Measurements from ENCODE around the gene HERC2.

Gene HERC2

DNA sequence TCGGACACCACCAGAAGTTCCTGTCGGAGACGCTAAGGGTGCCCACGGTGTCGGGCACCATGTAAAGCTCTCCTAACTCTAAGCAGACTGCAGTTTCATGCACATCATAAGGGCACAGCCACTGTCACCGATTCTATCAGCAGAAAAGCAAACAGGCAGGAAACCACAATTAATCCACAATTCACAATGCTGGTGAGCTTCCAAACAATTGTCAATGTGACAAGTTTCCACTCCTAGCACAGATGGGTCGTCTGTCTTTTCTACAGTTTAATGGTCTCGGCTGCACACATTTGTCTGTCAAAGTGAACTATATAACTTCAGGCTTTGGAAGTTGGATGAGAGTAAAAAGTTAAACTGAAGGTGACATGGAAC is 214.1 kb downstream of the HERC2 start:
- no peak for DNase-seq

DNA sequence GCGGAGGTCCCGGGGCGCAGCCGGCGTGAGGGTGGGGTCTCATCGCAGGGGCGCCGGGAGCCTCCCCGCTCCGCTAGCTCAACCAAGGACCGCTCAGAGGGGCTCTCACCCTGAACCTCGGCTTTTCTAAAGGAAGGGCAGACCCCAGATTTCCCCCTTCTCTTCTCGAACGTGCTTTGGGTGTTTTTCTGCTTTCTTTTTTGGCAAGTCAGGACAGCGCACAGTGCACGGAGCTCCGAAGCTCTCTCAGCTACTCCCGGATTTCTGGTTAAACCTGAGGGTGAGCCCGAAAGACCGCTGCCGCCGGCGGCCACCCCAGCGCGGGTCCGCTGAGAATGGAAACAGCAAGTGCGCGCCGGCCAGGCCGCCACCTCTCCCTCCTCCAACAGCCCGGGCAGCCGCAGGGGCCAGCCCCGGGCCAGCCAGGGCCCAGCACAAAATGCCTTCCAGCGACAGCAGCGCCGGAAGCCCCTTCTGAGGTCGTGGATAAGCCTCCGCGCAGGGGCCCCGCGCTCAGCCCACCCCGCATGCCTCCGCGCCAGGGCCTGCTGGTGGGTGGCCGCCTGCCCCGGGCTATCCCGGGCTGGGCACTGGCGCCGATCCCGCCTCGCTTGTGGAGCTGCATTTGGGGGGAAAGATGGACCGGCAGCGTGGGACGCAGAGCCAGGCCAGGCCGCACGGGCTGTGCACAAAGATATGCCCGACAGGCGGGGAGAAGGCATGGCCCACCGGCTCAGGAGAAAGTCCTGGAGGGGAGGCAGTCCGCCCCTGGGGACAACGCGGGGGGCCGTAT is 214.7 kb downstream of the HERC2 start:
- no peak for DNase-seq

DNA sequence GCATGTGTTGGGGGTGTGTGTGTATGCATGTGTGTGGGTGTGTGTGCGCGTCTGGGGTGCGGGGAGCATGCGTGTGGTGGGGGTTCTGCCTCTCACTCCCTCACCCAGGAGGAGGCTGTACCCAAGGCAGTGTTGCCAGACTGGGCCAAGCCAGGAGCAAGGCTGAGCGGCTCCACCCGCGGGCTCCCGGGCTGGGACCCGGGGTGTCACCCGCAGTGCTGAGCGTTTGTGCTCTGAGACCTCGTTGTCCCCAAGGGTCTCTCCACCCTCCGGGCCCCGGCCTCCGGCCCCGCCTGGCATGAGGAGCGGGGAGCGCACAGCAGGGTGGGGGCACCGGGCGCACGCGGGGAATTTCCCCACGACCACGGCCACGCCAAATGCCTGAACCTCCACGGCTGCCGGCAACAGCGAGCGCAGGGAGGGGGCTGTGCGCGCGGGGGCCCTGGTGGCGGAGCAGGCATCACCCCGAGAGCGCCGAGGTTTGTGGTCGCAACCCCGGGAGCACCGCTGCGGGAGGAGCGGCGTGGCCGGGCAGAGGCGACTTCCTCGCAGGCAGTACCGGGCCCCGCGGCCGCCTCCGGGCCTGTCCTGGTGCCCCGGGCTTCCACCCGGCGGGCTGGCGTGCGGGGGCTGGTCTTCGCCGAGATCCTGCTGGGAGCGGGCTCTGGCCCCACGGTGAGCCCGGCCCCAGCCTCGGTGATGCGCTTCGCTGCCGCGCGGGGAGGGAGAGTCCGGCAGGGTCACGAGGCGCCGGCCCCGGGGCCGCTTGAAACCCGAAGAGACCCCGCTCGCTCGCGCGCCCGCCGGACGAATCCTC is 215.5 kb downstream of the HERC2 start:
- peak; percentile 30 for DNase-seq

DNA sequence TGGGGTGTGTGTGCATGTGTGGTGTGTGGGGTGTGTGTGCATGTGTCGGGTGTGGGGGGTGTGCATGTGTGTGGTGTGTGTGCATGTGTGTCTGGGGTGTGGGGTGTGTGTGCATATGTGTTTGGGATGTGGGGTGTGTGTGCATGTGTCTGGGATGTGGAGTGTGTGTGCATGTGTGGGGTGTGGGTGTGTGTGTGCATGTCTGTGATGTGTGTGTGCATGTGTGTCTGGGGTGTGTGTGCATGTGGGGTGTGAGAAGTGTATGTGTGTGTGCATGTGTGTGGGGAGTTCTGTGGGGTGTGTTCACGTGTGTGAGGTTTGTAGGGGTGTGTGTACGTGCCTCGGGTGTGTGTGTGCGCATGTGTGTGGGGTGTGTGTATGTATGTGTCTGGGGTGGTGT is 216.2 kb downstream of the HERC2 start:
- no peak for DNase-seq

DNA sequence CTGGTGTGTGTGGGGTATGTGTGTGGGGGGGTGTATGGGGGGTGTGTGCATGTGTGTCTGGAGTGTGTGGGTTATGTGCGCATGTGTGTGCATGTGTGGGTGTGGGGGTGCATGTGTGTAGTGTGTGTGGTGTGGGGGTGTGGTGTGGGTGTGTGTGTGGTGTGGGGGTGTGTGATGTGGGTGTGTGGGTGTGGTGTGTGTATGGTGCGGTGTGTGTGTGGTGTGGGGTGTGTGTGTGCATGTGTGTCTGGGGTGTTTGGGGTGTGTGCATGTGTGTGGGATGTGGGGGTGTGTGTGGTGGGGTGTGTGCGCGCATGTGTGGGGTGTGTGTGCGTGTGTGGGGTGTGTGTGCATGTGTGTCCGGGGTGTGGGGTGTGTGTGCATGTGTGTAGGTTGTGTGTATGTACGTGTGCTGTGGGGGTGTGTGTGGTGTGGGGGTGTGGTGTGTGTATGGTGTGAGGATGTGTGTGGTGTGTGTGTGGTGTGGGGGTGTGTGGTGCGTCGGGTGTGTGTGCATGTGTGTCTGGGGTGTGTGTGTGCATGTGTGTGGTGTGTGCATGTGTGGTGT is 216.7 kb downstream of the HERC2 start:
- DNase-seq = no peak

DNA sequence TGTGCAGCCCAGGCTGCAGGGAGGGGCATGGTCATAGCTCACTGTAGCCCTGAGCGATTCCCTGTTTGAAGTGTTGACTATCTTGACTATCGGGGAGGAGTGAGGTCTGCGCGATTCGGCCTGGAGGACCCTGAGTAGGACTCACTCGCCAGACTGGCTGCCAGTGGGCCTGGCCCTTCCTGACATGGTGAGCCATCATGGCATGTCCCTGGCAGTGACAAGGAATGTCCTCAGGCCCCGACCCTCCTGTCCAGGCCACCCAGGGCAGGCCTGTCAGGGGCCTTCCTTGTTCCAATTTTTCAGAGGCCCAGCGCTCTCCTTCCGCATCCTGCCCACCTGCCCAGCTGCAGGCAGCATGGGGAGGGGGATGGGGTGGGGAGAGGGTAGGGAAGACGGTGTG is 217.7 kb downstream of the HERC2 start:
- no peak for DNase-seq

DNA sequence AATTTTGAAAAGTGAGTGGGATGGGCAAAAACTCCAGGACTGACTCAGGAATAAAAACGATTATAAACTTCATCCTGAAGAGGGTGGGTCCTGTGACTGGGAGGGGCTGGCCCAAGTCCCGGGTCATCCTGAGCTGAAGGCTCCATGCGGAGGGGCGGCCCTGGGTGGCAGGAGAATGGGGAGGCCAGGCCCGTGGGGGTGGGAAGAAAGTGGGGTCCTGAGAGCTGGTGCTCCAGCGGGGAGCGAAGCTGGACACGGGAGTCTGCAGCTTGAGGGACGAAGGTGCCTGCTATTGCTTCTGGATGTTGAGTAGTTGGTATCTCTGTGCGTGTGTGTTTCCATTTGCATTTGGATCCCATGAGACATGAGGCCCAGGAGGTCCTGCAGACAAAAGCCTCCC is 218.1 kb downstream of the HERC2 start:
- DNase-seq = no peak

DNA sequence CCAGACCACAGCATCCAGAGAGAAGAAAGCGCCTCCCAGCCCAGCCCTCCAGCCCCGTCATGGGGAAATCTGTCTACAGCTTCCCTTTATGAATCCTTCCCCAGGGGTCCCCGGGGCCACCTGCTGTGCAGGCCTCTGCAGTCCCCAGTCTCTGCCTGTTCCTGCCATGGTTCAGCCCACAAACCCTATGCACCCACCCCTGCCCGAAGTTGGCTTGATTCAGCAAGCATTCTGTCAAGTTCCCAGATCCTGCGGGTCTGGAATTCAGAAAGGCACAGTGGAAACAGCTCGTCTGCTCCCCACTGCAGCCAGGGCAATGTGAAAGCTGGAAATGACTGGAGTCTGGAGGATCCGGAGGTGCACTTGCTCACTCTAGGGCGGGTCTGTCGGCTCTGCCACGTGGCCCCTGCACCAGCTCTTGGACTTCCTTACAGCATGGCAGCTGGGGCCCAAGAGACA is 220.0 kb downstream of the HERC2 start:
- DNase-seq = no peak

DNA sequence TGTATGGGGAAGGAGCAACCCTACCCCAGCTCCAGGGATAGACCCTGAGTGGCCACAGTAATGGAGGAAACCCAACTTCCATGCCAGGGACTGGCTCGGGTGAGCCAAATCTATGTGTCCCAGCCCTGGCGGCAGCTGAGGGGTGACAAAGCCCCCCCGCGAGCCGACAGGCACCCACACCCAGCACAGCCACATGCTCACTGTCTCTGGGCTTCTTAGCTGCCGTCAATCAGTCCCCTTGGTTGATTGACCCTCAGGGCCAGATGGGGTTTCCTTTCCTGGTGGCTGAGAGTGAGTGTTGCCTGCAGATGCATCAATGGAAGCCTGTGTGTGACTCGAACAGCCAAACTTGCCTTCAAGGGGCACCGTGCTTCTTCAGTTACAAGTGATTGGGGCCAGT is 220.8 kb downstream of the HERC2 start:
- DNase-seq = no peak

DNA sequence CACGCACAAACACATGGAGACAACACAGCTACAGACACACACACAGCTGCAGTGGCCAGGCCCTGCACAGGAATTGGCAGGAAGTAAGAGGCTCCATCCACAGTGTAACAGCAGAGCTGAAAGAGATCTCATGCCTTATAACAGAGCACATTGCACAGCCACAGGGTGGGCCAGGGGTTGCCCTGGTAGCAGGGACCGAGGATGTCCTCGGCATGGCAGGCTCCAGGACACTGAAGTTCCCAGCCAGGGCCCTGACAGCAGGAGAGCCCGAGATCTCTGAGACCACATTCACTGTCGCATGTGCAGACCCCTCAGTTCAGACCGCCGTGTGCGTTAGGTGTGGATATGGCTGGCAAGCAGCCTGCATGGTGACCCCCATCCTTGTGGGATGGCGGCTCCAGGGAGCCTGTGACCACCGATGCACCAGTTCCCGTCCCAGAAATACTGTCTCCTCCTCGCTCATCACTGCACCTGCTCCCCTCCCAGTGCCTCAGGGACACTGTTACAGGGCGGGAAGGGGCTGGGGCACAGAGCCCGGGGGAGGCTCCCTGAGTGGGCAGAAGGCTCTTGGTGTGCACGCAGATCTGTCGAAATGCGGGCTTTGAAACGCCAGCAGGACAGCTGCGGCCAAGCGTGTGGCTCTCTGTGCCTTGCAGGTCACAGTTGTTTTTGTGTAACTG is 221.3 kb downstream of the HERC2 start:
- no peak for DNase-seq

DNA sequence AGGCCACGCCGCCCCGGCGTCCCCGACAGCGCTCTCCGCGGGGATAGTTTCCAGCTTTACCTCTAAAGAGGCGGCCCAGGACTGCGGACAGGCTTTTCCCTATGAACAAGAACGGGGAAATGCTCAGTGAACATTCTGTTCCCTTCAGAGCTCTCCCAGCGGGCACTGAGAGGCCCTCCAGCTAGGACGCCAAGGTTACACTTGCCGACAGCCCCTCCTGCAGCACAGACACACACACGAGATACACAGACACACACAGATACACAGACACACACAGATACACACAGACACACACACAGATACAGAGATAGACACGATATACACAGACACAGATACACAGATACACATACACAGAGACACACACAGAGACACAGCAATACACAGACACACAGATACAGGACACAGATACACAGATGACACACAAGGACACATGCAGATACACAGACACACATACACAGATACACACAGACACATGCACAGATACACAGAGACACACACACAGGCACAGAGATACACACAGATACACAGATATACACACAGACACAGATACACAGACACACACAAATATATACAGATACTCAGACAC is 222.3 kb downstream of the HERC2 start:
- no peak for DNase-seq

DNA sequence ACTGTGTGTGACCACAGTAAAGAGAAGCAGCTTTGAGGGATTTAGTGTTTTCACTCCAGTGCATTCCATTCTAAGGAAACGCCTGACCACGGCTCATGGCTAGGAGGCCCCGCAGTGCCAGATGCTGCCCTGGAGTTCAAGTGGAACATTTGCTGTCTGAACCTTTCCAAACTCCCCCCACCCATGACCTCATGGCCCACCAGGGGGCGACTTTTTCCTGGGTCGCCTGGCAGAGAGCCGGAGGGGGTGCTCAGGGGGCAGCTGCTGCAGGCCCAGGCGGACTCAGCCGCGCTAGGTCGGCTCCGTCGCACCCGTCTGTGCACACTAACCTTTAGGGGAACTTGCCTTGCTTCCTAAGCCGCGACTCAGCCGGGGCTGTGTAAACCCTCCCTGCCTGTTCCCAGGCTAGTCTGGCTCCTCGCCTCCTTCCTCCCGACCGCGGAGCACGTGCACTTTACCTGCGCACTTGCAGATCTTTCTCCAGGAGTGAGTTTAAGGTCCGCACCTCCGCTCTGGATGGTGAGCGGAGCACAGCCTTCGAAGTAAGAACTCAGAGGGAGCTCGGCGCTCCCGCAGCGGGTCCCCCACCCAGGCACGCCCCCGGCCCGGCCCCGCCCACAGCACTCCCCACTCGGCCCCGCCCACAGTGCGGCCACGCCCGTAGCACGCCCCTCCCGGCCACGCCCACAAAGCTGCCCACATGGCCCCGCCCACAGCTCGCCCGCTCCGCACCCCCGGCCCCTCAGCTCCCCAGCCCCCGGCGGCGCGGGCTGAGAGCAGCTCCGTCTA is 223.0 kb downstream of the HERC2 start, which contains the start of gene OCA2:
OCA2 (minus strand) TSS at position 550 of the 789 bp plus-strand sequence. CDS start 17,441 bp downstream, outside the sequence.
- DNase-seq = peak; percentile 61

DNA sequence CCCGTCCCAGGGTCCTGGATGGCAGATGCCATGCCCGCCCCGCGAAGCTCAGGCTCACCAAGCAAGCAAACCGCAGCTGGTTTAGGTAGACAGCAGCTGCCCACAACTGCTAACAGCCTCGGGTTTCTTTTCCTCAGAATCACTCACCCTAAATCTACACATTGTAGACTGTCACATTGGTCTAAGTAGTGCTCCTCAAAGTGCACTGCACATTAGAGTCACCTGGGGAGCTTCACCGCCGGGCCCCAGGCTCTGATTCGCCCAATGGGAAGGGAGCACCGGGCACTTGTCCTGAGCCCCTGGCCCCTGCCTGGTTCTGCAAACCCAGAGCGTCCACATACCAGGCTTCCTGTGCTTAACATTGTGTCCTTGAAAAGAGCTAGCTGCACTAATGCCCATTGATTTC is 223.6 kb downstream of the HERC2 start:
- no peak for DNase-seq

DNA sequence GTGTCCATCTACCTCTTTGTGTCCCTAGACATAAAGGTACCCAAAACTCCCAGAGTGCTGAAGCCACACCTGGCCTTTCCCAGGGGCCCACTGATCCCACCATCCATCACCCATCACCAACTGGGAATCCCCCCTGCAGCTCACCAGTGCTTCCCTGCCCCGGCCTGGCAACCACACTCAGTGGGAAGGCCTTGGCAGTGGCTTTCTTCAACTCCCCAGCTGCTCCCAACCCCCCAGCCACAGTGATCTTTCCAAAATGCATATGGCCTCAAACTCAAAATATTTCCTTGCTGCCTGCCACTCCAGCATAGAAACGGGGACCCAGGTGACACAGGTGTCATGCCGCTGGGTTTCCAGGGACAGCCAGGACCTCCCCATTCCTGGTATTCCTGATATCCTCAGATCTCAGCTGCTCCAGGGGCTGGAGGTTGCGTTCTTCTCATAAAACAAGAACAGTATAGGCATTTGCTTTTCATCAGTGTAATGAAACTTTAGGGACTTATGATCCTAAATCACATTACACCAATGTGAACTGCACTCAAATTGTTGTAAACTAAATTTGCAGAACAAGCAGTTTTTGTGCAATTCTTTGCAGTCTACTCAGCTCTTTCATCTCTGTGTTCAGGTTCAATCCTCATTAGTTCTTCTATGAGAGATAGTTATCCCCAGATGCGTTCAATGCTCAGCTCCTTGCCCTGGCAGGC is 224.2 kb downstream of the HERC2 start:
- no peak for DNase-seq

DNA sequence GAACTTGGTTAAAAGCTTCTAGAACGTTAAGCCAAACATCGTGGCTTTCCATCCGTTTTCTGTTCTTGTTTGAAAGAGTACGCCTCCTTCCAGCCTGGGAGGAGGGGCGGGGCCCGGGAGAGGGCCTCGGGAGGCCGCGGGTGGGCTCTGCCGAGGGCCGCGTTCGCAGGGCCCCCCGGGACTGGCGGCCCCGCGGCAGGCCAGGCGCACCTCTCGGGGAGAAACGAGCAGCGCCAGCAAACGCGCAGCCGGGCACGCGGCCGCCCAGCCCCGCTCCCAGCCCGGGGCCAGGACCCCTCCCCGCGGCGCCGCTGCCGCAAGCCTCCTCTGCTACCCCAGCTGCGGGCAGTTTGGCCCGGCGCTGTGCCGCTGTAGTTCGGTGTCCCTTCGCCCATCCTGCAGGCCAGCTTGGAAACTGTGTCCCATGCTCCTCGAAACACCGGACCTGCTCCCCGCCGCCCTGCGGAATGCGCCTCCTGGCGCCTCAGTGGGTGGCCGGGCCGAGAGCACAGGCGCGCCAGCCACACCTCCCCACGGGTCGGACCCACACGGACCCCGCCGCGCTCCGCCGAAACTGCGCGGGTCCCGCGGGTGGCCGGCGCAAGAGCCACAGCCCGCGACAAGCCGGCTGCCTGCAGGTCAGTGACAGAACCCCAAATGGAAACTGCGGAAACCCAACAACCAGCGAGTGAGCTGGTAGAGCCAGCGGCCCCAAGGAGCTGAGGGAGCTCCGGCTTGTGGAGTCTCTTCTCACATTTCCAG is 225.1 kb downstream of the HERC2 start:
- no peak for DNase-seq

DNA sequence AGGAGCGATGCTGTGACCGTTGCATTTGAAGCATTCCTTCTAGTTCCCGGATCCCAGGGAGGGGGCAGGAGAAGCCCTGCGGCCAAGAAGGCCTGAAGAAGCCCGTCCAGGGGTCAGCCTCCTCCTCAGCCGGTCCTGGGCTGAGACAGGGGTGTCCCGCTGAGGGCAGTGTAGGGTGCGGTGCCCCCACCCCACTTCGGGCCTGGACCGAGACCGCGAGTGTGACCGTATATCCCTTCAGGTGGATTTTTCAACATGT is 225.6 kb downstream of the HERC2 start:
- DNase-seq = no peak

DNA sequence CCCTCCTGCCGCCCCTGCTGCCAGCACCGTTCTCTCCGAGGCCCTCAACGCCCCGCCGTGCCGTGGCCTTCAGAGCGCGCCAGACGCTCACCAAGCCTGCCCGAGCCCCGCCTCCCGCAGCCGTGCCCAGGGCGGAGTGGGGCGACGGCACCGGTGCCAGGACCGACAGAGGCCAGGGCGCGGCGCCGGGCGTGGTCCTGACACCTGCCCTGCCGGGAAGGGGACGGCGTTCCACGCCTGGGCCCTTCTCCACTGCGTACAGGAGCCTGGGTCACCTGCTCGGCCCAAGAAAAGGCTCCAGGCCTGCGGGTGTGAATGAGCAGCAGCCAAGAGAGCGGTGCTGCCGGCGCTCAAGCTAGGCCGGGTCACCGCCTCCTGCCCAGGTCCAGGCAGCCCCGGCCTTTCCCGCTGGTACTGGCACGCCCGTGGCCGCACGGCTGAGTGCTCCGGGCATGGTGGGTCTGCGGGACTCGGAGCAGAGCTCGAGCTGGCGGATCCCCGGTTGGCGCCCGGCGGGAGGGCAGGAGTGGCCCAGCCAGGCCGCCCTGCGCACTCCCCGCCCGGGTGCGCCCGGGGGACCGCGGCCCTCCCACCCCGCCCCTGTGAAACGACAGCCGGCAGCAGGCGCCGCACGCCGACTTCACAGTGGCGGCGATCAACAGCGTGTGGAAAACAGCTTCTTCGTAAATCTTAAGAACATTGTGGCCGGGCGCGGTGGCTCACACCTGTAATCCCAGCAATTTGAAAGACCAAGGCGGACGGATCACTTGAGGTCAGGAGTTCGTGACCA is 227.1 kb downstream of the HERC2 start:
- peak; percentile 20 for DNase-seq

DNA sequence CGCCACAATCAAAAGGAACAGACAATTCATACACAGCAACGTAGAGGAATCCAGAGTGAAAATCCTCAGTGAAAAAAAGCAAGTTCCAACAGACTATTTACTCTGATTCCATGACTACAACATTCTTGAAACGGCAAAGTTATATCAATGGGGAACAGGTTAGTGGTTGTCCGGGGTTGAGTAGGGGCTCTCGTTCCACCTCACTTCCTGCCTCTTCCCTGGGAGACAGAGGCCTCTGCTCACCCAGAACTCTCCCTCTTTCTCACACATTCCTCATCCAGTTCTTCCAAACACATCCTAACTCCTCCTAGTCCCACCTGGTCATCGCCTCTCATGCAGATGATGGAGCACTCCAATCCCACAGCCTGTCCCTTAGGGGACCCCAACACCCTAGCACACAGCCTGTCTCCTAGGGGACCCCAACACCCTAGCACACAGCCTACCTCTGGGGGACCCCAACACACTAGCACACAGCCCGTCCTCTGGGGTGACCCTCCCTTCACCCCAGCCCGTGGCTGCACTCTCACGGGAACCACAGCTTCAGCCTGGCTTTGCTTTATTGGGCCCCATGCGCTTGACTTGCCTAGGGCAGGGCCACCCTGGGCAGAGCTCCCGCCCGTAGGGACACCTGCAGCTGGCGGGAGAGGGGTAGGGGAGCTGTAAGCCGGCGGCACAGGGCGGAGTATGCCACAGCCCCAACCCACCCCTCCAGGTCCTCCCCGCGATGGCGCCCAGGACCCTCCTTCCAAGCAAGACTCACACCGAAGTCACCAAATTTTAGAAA is 228.0 kb downstream of the HERC2 start:
- no peak for DNase-seq

DNA sequence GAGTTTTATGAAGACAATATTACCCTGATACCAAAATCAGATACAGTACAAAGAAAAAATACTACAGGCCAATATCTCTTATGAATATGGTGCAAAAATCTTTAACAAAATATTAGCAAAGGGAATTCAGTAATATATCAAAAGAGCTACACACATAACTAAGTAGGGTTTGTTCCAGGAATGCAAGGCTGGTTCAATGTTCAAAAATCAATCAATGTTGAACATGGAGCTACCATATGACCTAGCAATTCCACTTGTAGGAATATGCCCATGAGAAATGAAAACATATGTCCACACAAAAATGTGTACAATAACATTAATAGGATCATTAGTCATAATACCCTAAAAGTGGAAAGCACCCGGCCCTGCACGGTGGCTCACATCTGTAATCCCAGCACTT is 230.7 kb downstream of the HERC2 start:
- DNase-seq = no peak
